Neural progenitor cell (in vitro differentiated cells): ENCODE results near the gene TGFBR3.

Source experiments
- CTCF ChIP-seq: fragments of 200-600 bp; sonication (generic); IDR thresholded peaks from 2 replicates; pipeline ENCODE4 v1.5.1; 2017; ENCODE audit warnings: antibody characterized with exemption, mild to moderate bottlenecking
- EZH2 ChIP-seq: fragments of 200-600 bp; sonication (generic); IDR thresholded peaks from 2 replicates; pipeline ENCODE4 v1.6.1; 2017; ENCODE audit warnings: antibody characterized with exemption, mild to moderate bottlenecking, moderate library complexity

GRCh38 chr1:91716339-91716738 lies 169.6 kb downstream of the TGFBR3 start:
- TF ChIP-seq CTCF (no peak), EZH2 (no peak)
